Fibroblast of lung (primary cell): Measurements from ENCODE around the gene ACOT7. TPM values are rescaled to one million over a fixed set of nuclear protein-coding genes. Genes with fewer than 3 reads are reported as not detected.

Experiments used
- DNase-seq, 2 donors: peaks; one replicate each; pipeline versions ENCODE4 v3.0.0 to v3.0.0-alpha.2; 2010; ENCODE audit warnings: low read depth in 2 of 2
- H2AFZ ChIP-seq: 2 replicates; pipeline ENCODE4 v1.5.1; 2012; ENCODE audit warnings: low read length, control low read depth, inconsistent platforms
- H3K27ac ChIP-seq: 2 replicates; pipeline ENCODE4 v1.5.1; 2011; ENCODE audit warnings: low read length, control low read depth; ENCODE audit not compliant: insufficient read depth
- H3K27me3 ChIP-seq: 2 replicates; pipeline ENCODE4 v1.5.1; 2011; ENCODE audit warnings: mild to moderate bottlenecking, low read length; ENCODE audit not compliant: control insufficient read depth, insufficient read depth
- H3K36me3 ChIP-seq: 2 replicates; pipeline ENCODE4 v1.5.1; 2011; ENCODE audit warnings: low read length; ENCODE audit not compliant: control insufficient read depth, insufficient read depth
- H3K4me1 ChIP-seq: 2 replicates; pipeline ENCODE4 v1.5.1; 2011; ENCODE audit warnings: low read length; ENCODE audit not compliant: control insufficient read depth, insufficient read depth; ENCODE audit errors: extremely low read depth
- H3K4me2 ChIP-seq: 2 replicates; pipeline ENCODE4 v1.5.1; 2011; ENCODE audit warnings: low read length, control low read depth; ENCODE audit not compliant: insufficient read depth; ENCODE audit errors: extremely low read depth
- H3K4me3 ChIP-seq, 4 experiments: fragments of 200-600 bp in 1 of 4; sonication (generic) in 1 of 4; replicated peaks in 1 of 4; 2 replicates each; pipeline ENCODE4 v1.5.1; 2011 to 2016; ENCODE audit warnings: low read length in 4 of 4, low read depth in 3 of 4, mild to moderate bottlenecking in 3 of 4, control low read depth in 2 of 4, inconsistent platforms in 1 of 4, mixed read lengths in 1 of 4; ENCODE audit not compliant: insufficient read depth in 1 of 4; ENCODE audit errors: control extremely low read depth in 1 of 4
- H3K79me2 ChIP-seq: 2 replicates; pipeline ENCODE4 v1.5.1; 2012; ENCODE audit warnings: mild to moderate bottlenecking, low read length, inconsistent platforms; ENCODE audit not compliant: control insufficient read depth, insufficient read depth
- H3K9ac ChIP-seq: 2 replicates; pipeline ENCODE4 v1.5.1; 2011; ENCODE audit warnings: mild to moderate bottlenecking, low read length, control low read depth; ENCODE audit not compliant: insufficient read depth
- H3K9me3 ChIP-seq: 2 replicates; pipeline ENCODE4 v1.5.1; 2012; ENCODE audit warnings: low read depth, low read length; ENCODE audit not compliant: control insufficient read depth, insufficient read depth
- H4K20me1 ChIP-seq: 2 replicates; pipeline ENCODE4 v1.5.1; 2011; ENCODE audit warnings: low read length; ENCODE audit not compliant: control insufficient read depth, insufficient read depth; ENCODE audit errors: extremely low read depth
- CTCF ChIP-seq, 2 donors: IDR thresholded peaks in 1 of 2; conservative IDR thresholded peaks in 1 of 2; 1 replicate in 1 of 2; 2 replicates in 1 of 2; pipeline ENCODE4 v1.5.1; 2011 to 2012; ENCODE audit warnings: low read length in 2 of 2, control low read depth in 1 of 2, inconsistent platforms in 1 of 2, low read depth in 1 of 2, mild to moderate bottlenecking in 1 of 2
- EZH2 ChIP-seq: IDR thresholded peaks from 2 replicates; pipeline ENCODE4 v1.5.1; 2012; ENCODE audit warnings: low read length, control low read depth, mild to moderate bottlenecking; ENCODE audit errors: missing control alignments
- polyA plus RNA-seq, 2 donors: library from polyadenylated mRNA; depleted of rRNA in 1 of 2; stranded (reverse) in 1 of 2; unstranded in 1 of 2; fragments of >200 nt; gene quantifications; 2 replicates each; pipeline ENCODE4 v1.2.1, GENCODE V29; 2011 to 2012; ENCODE audit warnings: missing spikeins in 1 of 2
- total RNA-seq: library from RNA; depleted of rRNA; stranded (reverse); fragments of >200 nt; gene quantifications from 2 replicates; pipeline ENCODE4 v1.2.1, GENCODE V29; 2014

Gene ACOT7
- total and polyA plus RNA-seq, 2 donors (not counting 1 experiment from before 2014, with no cell fraction given) = 50.7 to 58.0 TPM

DNA sequence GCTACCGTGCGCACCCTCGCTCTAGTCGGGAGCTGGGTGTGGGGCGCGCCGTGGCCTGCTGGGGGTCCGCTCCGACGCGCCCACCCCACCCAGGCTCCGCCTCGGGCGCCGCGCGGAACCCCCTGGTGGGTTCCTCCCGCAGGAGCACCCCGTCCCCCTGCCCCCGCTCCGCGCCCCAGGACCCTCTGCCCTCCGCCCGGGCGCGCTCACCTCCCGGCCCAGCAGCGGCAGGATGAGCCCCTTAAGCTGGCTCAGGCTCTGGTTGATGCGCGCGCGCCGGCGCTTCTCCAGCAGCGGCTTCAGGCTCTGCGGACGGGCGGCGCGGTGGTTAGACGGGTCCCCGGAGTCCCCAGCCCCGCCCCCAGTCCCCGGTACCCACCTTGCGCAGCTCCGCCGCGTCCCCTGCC is 25.8 kb upstream of the ACOT7 start:
- no peak for TF ChIP-seq CTCF (conservative IDR thresholded peaks at IDR 0.05 in 1 of 2, IDR thresholded peaks at IDR 0.05 in 1 of 2; ENCODE audit: low read depth in 1 of 2, low read length in 2 of 2)
- TF ChIP-seq EZH2 = no peak
- no peaks in the 10 kb centered on the region for H3K79me2 ChIP-seq
- H3K4me1 ChIP-seq = no peaks in the 10 kb centered on the region
- H3K36me3 ChIP-seq = no peaks in the 10 kb centered on the region
- DNase-seq = no peak
- no peak overlapping the region for H3K4me2 ChIP-seq
- peaks cover 68% of the 10 kb centered on the region for H3K27me3 ChIP-seq
- no peaks in the 10 kb centered on the region for H4K20me1 ChIP-seq
- H2AFZ ChIP-seq = no peak overlapping the region
- H3K4me3 ChIP-seq = peak overlapping the region in 1 of 4 experiments; percentile 27
- H3K9me3 ChIP-seq = no peaks in the 10 kb centered on the region
- H3K9ac ChIP-seq = no peak overlapping the region
- H3K27ac ChIP-seq = no peak overlapping the region

DNA sequence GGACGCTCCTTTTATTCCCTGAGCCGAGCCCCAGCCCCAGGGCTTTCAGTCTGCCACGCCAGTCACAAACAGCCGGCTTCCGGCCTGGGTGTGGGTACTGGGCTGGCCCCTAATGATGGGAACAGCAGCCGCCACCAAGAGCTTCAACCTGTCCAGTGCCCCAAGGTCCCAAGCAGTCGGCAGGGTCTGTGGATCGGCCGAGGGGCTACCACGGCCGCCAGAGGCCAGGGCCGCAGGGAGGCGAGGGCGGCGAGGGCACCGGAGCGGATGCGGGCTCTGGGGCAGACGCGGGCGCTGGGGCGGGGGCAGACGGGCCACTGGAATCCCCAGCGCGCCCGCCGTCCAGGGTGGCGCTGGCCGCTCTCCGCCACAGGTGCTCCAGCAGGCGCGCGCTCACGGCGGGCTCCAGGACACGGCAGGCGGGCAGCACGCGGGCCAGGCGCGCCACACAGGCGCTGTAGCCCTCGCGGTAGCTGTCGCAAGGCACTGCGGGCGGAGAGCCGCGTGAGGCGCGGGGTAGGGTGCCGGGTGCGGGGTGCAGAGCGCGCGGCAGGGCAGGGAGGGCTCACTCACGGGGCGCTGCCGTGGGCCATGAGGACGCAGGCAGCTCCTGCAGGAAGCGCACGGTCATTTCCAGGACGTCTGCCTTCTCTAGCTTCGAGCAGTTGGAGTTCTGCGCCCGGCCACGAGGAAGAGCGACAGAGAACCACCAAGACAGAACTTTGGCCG is 25.3 kb upstream of the ACOT7 start:
- H3K27me3 ChIP-seq = peaks cover 63% of the 10 kb centered on the region
- H3K4me2 ChIP-seq = no peak overlapping the region
- H3K79me2 ChIP-seq = no peaks in the 10 kb centered on the region
- no peak overlapping the region for H3K27ac ChIP-seq
- H4K20me1 ChIP-seq = no peaks in the 10 kb centered on the region
- no peaks in the 10 kb centered on the region for H3K36me3 ChIP-seq
- H2AFZ ChIP-seq = no peak overlapping the region
- H3K9me3 ChIP-seq = no peaks in the 10 kb centered on the region
- H3K4me3 ChIP-seq = no peak overlapping the region
- DNase-seq = no peak
- H3K4me1 ChIP-seq = no peaks in the 10 kb centered on the region
- TF ChIP-seq CTCF (conservative IDR thresholded peaks at IDR 0.05 in 1 of 2, IDR thresholded peaks at IDR 0.05 in 1 of 2; ENCODE audit: low read depth in 1 of 2, low read length in 2 of 2) = no peak
- TF ChIP-seq EZH2 = peak; percentile 89
- H3K9ac ChIP-seq = no peak overlapping the region

DNA sequence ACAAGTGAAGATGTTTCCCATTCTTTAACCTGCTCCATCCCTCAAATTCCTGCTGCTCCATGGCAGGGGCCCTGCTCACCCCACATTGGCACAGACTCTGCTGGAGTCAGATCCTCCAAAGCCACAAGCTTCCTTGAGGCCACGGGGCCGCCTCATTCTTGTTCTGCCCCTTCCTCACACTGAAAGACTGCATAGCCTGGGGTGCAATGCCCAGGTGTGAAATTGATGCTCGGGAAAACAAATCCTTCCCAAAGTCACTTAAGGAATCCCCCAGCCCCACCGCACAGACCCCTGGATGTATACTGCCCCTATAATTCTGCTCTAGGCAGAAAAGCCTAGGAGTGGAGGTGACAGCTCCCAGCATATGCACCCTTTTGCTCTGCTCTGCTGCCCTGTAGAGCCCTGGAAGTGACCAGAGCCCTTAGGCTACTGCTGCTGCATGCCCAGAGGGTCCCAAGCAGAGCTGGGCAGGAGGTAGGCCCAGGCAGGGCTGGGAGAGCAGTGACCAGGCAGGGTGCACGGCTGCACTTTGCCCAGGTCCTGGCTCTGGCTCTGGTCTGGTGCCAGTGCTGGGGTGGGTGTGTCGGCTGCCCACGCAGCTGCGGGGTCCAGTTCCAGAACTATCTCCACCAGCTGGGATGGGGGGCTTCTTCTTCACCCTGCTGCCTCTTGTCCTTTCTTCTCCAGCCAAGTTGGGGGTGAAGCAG is 24.5 kb upstream of the ACOT7 start:
- Histone ChIP-seq H3K79me2 (no peaks in the 10 kb centered on the region), H3K4me2 (no peak overlapping the region), H3K27me3 (peaks cover 55% of the 10 kb centered on the region), H2AFZ (no peak overlapping the region), H3K9ac (no peak overlapping the region), H4K20me1 (no peaks in the 10 kb centered on the region), H3K4me3 (no peak overlapping the region), H3K9me3 (no peaks in the 10 kb centered on the region), H3K27ac (no peak overlapping the region), H3K4me1 (no peaks in the 10 kb centered on the region), H3K36me3 (no peaks in the 10 kb centered on the region)
- DNase-seq = no peak
- TF ChIP-seq CTCF (conservative IDR thresholded peaks at IDR 0.05 in 1 of 2, IDR thresholded peaks at IDR 0.05 in 1 of 2; ENCODE audit: low read depth in 1 of 2, low read length in 2 of 2) (no peak), EZH2 (peak; percentile 69)
